WERI-Rb-1 (cell line): ENCODE measurements around the gene EPS8.

Experiments used
- DNase-seq: peaks from one replicate; pipeline ENCODE4 v3.0.0-alpha.2; 2020
- H3K27ac ChIP-seq: fragments of 250-450 bp; sonication (Bioruptor Pico); 2 replicates; pipeline ENCODE4 v1.5.1; 2020; ENCODE audit warnings: mild to moderate bottlenecking, moderate library complexity
- H3K27me3 ChIP-seq: fragments of 250-450 bp; sonication (Bioruptor Pico); 2 replicates; pipeline ENCODE4 v1.5.1; 2021; ENCODE audit warnings: mild to moderate bottlenecking, low read depth, moderate library complexity; ENCODE audit not compliant: insufficient read depth, severe bottlenecking
- H3K36me3 ChIP-seq: fragments of 250-450 bp; sonication (Bioruptor Pico); 2 replicates; pipeline ENCODE4 v1.5.1; 2020; ENCODE audit warnings: mild to moderate bottlenecking, moderate library complexity
- H3K4me3 ChIP-seq: 2 replicates; pipeline ENCODE4 v1.5.1; 2011; ENCODE audit warnings: low read depth, mild to moderate bottlenecking, control low read depth, low read length
- H3K9me3 ChIP-seq: fragments of 250-450 bp; sonication (Bioruptor Pico); 2 replicates; pipeline ENCODE4 v1.5.1; 2021; ENCODE audit warnings: mild to moderate bottlenecking, moderate library complexity; ENCODE audit not compliant: severe bottlenecking
- CTCF ChIP-seq: IDR thresholded peaks from 2 replicates; pipeline ENCODE4 v1.5.1; 2011; ENCODE audit warnings: low read depth, mild to moderate bottlenecking, control low read depth, inconsistent platforms, low read length

The EPS8 gene

GRCh38 chr12:15776532-15776931 lies 12.7 kb downstream of the EPS8 start:
- Histone ChIP-seq H3K4me3 (no peak overlapping the region), H3K36me3 (no peaks in the 10 kb centered on the region), H3K27me3 (no peaks in the 10 kb centered on the region), H3K27ac (no peak overlapping the region), H3K9me3 (no peaks in the 10 kb centered on the region)
- no peak for TF ChIP-seq CTCF
- DNase-seq: no peak

GRCh38 chr12:15774819-15775218 lies 14.4 kb downstream of the EPS8 start:
- TF ChIP-seq CTCF: no peak
- DNase-seq: no peak
- H3K36me3 ChIP-seq: no peaks in the 10 kb centered on the region
- H3K9me3 ChIP-seq: no peaks in the 10 kb centered on the region
- no peak overlapping the region for H3K4me3 ChIP-seq
- H3K27me3 ChIP-seq: no peaks in the 10 kb centered on the region
- no peak overlapping the region for H3K27ac ChIP-seq

- DNase-seq: no peak
- peak; percentile 36; the same call in 1 of the 2 replicates for TF ChIP-seq CTCF
- no peak overlapping the region for H3K4me3 ChIP-seq
Observed at GRCh38 chr12:15772405-15773018, 16.7 kb downstream of the EPS8 start.

GRCh38 chr12:15770581-15770980 lies 18.6 kb downstream of the EPS8 start:
- H3K4me3 ChIP-seq: no peak overlapping the region

More at GRCh38 chr12:15772405-15773018, 16.7 kb downstream of the EPS8 start:
- no peak overlapping the region for H3K27ac ChIP-seq
- H3K9me3 ChIP-seq: no peaks in the 10 kb centered on the region
- H3K36me3 ChIP-seq: no peaks in the 10 kb centered on the region
- H3K27me3 ChIP-seq: no peaks in the 10 kb centered on the region

GRCh38 chr12:15770021-15770420 lies 19.2 kb downstream of the EPS8 start:
- no peaks in the 10 kb centered on the region for H3K36me3 ChIP-seq
- H3K27ac ChIP-seq: no peak overlapping the region
- no peaks in the 10 kb centered on the region for H3K9me3 ChIP-seq
- H3K4me3 ChIP-seq: no peak overlapping the region
- DNase-seq: no peak
- no peak for TF ChIP-seq CTCF
- H3K27me3 ChIP-seq: no peaks in the 10 kb centered on the region

More at GRCh38 chr12:15770581-15770980, 18.6 kb downstream of the EPS8 start:
- Histone ChIP-seq H3K36me3 (no peaks in the 10 kb centered on the region), H3K9me3 (no peaks in the 10 kb centered on the region), H3K27ac (no peak overlapping the region), H3K27me3 (no peaks in the 10 kb centered on the region)
- no peak for TF ChIP-seq CTCF
- DNase-seq: no peak

GRCh38 chr12:15769586-15769985 lies 19.6 kb downstream of the EPS8 start:
- Histone ChIP-seq H3K36me3 (no peaks in the 10 kb centered on the region), H3K9me3 (no peaks in the 10 kb centered on the region), H3K27ac (no peak overlapping the region), H3K4me3 (no peak overlapping the region), H3K27me3 (no peaks in the 10 kb centered on the region)
- no peak for TF ChIP-seq CTCF
- no peak for DNase-seq
